NCI-H2171 (cell line): Measurements from ENCODE around the gene IPO9.
A peak's percentile ranks its signal among the peaks of the same experiment; 100 is the strongest.

Source experiments
- DNase-seq: peaks from one replicate; lab custom pipeline; 2025; lab: John Stamatoyannopoulos, UW

Gene IPO9

DNA sequence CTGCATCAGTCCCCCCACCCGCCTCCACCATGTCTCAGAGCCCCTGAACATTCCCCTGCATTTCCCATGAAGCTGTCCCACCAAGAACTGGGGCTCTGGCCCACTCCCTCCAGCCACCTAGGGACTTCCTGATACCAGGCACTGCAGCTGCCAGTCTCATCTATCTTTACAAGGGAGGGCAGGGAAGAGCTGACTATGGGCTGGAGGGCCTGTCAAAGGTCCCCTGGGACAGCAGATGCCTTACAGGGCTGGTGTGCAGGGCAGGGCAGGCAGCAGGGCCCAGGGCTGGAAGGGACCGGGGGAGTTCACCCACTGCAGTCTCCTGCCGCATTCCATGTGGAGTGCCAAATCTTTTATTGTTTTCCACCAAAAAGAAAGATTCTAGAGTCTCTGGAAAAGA is 77.4 kb downstream of the IPO9 start:
- peak; percentile 12 for DNase-seq

GRCh38 chr1:201907621-201908020 is 78.7 kb downstream of the IPO9 start:
- no peak for DNase-seq

- DNase-seq: no peak
Measured at GRCh38 chr1:201911826-201912571, 83.0 kb downstream of the IPO9 start.

DNA sequence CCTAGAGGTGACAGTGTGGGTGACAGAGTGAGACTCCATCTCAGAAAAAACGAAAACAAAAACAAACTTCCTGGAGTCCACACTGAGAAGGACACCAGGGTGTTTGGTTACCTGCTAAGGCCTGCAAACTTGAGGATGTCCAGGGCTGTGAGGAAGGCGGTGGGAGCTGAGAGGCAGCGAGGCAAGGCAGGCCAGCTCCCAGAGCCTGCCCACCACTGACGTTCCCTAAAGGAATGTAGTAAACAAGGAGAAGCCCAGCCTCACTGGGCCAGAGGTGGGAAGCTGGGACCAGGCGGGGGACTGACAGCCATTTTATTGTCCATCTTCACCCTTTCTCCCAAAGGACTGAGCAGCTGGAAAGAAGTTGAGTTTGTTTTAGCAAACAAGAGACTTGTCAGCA is 83.9 kb downstream of the IPO9 start:
- no peak for DNase-seq

DNA sequence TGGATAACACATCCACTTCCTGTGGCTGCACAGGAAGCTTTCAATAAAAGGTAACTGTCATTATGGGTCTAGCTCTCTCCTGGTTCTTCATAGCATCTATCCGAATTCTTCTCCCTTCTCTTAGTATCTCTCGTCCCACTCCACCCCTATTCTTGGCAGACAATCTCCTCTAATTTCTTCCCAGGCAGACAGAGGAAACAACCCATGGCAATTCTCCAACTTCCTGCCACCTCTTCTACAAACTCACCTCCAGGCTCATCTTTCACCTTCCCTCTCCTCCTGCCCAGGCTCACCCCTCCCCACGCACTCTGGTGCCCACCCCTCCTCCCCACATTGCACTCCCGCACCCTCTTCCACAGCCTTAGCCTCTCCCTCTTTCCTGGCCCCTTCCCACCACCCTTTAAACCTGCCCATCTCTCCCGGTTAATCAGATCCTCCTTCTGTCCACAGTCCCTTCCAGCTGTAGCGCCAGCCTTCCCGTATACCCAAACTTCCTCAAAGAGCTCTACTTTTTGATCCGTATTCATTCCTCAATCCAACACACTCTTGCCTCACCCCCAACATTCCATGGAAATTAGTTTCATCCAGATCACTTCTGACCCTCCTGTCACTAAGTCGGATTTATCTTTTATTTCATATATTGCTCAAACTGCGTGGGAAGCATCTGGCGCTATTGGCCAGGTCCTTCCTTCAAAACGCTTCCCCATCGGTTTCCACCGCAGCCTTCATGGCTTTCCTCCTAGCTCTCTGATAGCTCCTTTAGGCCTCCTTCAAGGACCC is 85.7 kb downstream of the IPO9 start:
- DNase-seq: no peak

DNA sequence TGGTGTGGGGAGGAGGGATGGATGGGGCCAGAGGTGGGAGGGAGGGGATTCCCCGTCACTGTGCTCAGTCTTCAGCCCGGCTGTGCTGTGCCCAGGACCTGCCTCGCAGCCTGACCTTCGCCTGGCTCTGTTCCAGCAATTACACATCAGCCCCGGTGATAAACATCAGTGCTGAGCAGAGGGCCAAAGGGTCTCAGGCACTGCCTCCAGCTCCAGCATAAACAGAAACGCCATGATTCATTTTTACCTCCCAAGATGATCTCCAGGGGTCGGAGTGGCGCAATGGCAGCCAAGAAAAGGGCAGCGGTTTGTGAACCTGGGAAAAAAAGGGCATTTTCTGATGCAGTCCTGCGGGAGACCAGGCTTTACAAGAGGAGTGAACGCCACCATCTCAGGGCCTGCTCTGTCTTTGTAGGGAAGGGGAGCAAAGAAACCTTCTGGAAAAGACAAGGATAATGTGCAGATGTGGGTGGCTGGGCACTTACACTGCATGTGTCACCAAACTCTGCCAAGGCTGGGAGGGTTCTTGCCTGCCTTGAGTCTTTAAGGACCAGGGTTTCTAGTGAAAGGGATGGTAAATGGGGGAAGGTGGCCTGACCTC is 87.8 kb downstream of the IPO9 start:
- DNase-seq: peak; percentile 19

DNA sequence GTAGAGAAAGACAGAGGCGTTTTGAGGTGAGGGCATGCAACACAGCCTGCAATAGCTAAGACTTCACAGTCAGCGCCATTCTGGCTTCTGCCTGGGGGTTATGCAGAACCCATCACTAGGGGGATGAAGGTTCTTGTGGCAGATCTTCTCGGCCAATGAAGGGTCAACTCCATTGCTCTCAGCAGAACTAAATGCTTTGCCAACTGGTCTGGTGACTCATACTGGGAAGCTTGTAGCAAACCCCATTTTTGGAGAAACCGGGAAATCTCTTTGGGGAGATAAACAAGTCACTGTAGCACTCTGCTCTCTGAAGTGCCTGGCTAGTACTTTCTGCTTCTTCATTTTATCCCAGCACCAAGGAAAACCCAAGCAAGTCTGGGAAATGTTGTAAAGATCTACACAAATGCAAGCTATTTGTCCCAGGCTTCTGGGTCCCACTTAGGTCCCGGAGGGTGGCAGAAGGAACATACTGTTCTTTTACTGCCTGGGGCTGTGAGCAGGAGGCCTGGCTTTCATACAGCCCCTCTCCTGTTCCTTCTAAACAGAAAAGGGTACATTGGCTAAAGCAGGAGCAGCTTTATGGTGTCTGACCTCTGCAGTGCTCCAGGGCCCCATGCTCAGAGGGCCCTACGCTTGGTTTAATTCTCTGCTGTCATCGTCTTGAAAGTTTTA is 88.5 kb downstream of the IPO9 start:
- no peak for DNase-seq

DNA sequence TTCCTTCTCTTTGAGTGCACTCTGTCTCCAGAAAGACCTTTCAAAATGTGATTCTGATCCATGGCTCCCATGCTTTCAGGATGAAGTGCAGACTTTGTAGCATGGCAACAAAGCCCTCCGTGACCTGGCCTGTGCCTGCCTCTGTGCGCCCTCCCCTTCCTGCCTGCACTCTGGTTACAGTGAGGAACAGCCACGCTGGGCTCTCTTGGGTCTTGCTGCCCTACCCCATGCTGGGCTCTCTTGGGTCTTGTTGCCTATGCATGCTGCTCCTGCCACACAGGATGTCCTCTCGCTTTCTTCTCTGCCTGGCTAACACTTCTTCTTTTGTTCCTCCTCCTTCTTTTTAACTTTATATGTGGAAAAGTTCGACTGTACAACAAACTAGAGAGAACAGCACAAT is 89.4 kb downstream of the IPO9 start:
- DNase-seq: no peak

DNA sequence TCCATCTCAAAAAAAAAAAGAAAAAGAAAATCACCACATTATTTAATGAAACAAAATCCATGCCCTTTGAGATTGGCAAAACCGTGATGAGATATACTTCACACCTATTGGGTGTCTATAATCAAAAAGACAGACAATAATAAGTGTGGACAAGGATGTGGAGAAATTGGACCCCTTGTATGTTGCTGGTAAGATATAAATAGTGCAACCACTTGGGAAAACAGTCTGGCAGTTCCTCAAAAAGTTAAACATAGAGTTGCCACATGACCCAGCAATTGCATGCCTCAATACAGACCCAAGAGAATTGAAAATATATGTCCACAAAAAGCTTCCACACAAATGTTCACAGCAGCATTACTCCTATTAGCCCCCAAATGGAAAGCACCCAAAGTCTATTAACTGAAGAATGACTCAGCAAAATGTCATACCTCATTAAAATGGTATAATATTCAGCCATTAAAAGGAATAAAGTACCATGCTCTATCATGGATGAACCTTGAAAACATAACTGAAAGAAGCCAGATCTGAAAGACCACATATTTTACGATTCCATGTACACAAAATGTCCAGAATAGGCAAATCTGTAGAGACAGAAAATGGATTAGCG is 93.1 kb downstream of the IPO9 start:
- DNase-seq: no peak

GRCh38 chr1:201925301-201925567 is 96.3 kb downstream of the IPO9 start:
- DNase-seq: peak; percentile 11

- peak; percentile 89 for DNase-seq
Measured at GRCh38 chr1:201925981-201926645, 97.2 kb downstream of the IPO9 start.

GRCh38 chr1:201928266-201928665 is 99.3 kb downstream of the IPO9 start:
- DNase-seq: no peak

- DNase-seq: no peak
Measured at GRCh38 chr1:201930137-201930536, 101.2 kb downstream of the IPO9 start.

DNA sequence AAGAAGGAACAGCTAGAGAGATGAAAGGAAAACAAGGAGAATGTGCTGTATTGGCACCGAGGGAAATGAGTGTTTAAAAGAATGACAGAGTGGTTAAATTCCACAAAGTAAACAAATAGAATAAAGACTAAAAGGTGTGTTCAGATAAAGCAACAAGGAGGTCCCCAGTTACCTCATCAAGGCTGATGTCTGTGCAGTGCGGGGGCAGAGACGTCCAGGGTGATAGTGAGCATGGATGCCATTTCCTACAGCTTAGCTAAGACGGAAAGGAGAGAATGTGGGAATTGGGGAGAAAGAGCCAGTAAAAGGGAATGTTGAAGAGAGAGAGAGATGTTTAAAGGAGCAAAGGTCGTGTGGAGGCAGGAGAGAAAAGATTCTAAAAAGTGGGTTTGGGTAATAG is 101.8 kb downstream of the IPO9 start:
- DNase-seq: no peak
